ENCODE data around the gene SOX13.

Gene SOX13

GRCh38 chr1:204143276-204144041 is 70.5 kb downstream of the SOX13 start:
- no peaks in the 10 kb centered on the region for H3K27me3 ChIP-seq (ENCODE audit: insufficient read depth, insufficient read length)
- DNase-seq (ENCODE audit: low read depth, low spot score) = no peak
- H3K9ac ChIP-seq (ENCODE audit: insufficient read length, low read depth) = no peak overlapping the region
- TF ChIP-seq SUZ12 (IDR thresholded peaks at IDR 0.05; ENCODE audit: extremely low read depth, insufficient read depth, insufficient read length) (no peak), ZNF274 (IDR thresholded peaks at IDR 0.05; ENCODE audit: low read depth, low read length) (no peak), YY1 (IDR thresholded peaks at IDR 0.05; ENCODE audit: insufficient read depth, insufficient read length) (no peak)
- no peaks in the 10 kb centered on the region for H3K9me3 ChIP-seq (ENCODE audit: insufficient read depth, low read length)
- peaks cover 16% of the 10 kb centered on the region for H3K4me1 ChIP-seq (ENCODE audit: insufficient read depth, insufficient read length)
- peaks cover 36% of the 10 kb centered on the region for H3K36me3 ChIP-seq (ENCODE audit: insufficient read depth, insufficient read length, low read length)
- no peak overlapping the region for H3K4me3 ChIP-seq (ENCODE audit: insufficient read length, low read depth)

GRCh38 chr1:204145033-204145504 is 72.2 kb downstream of the SOX13 start:
- TF ChIP-seq SUZ12 (IDR thresholded peaks at IDR 0.05; ENCODE audit: extremely low read depth, insufficient read depth, insufficient read length) = no peak
- TF ChIP-seq ZNF274 (IDR thresholded peaks at IDR 0.05; ENCODE audit: low read depth, low read length) = no peak
- TF ChIP-seq YY1 (IDR thresholded peaks at IDR 0.05; ENCODE audit: insufficient read depth, insufficient read length) = no peak
- H3K36me3 ChIP-seq (ENCODE audit: insufficient read depth, insufficient read length, low read length) = peaks cover 20% of the 10 kb centered on the region
- DNase-seq (ENCODE audit: low read depth, low spot score) = no peak
- no peaks in the 10 kb centered on the region for H3K9me3 ChIP-seq (ENCODE audit: insufficient read depth, low read length)
- H3K27me3 ChIP-seq (ENCODE audit: insufficient read depth, insufficient read length) = no peaks in the 10 kb centered on the region
- H3K4me1 ChIP-seq (ENCODE audit: insufficient read depth, insufficient read length) = peaks cover 30% of the 10 kb centered on the region
- no peak overlapping the region for H3K9ac ChIP-seq (ENCODE audit: insufficient read length, low read depth)
- H3K4me3 ChIP-seq (ENCODE audit: insufficient read length, low read depth) = no peak overlapping the region

- Histone ChIP-seq H3K4me3 (ENCODE audit: insufficient read length, low read depth) (no peak overlapping the region), H3K9ac (ENCODE audit: insufficient read length, low read depth) (no peak overlapping the region), H3K36me3 (ENCODE audit: insufficient read depth, insufficient read length, low read length) (peaks cover 16% of the 10 kb centered on the region), H3K4me1 (ENCODE audit: insufficient read depth, insufficient read length) (peaks cover 35% of the 10 kb centered on the region), H3K27me3 (ENCODE audit: insufficient read depth, insufficient read length) (no peaks in the 10 kb centered on the region), H3K9me3 (ENCODE audit: insufficient read depth, low read length) (no peaks in the 10 kb centered on the region)
- DNase-seq (ENCODE audit: low read depth, low spot score) = no peak
- TF ChIP-seq SUZ12 (IDR thresholded peaks at IDR 0.05; ENCODE audit: extremely low read depth, insufficient read depth, insufficient read length) (no peak), ZNF274 (IDR thresholded peaks at IDR 0.05; ENCODE audit: low read depth, low read length) (no peak), YY1 (IDR thresholded peaks at IDR 0.05; ENCODE audit: insufficient read depth, insufficient read length) (no peak)
Observed at GRCh38 chr1:204146309-204146708, 73.4 kb downstream of the SOX13 start.

GRCh38 chr1:204146965-204147364 is 74.0 kb downstream of the SOX13 start:
- H3K9me3 ChIP-seq (ENCODE audit: insufficient read depth, low read length) = no peaks in the 10 kb centered on the region
- H3K27me3 ChIP-seq (ENCODE audit: insufficient read depth, insufficient read length) = no peaks in the 10 kb centered on the region
- no peak for DNase-seq (ENCODE audit: low read depth, low spot score)
- peak overlapping the region; percentile 1 for H3K4me3 ChIP-seq (ENCODE audit: insufficient read length, low read depth)
- TF ChIP-seq YY1 (IDR thresholded peaks at IDR 0.05; ENCODE audit: insufficient read depth, insufficient read length) (no peak), SUZ12 (IDR thresholded peaks at IDR 0.05; ENCODE audit: extremely low read depth, insufficient read depth, insufficient read length) (no peak), ZNF274 (IDR thresholded peaks at IDR 0.05; ENCODE audit: low read depth, low read length) (no peak)
- no peak overlapping the region for H3K9ac ChIP-seq (ENCODE audit: insufficient read length, low read depth)
- peaks cover 32% of the 10 kb centered on the region for H3K4me1 ChIP-seq (ENCODE audit: insufficient read depth, insufficient read length)
- H3K36me3 ChIP-seq (ENCODE audit: insufficient read depth, insufficient read length, low read length) = peaks cover 16% of the 10 kb centered on the region

- no peaks in the 10 kb centered on the region for H3K27me3 ChIP-seq (ENCODE audit: insufficient read depth, insufficient read length)
- H3K4me1 ChIP-seq (ENCODE audit: insufficient read depth, insufficient read length) = peaks cover 35% of the 10 kb centered on the region
- H3K9ac ChIP-seq (ENCODE audit: insufficient read length, low read depth) = peak overlapping the region; percentile 26
- H3K4me3 ChIP-seq (ENCODE audit: insufficient read length, low read depth) = peak overlapping the region; percentile 1
- DNase-seq (ENCODE audit: low read depth, low spot score) = peak; percentile 89
- H3K36me3 ChIP-seq (ENCODE audit: insufficient read depth, insufficient read length, low read length) = peaks cover 13% of the 10 kb centered on the region
- H3K9me3 ChIP-seq (ENCODE audit: insufficient read depth, low read length) = no peaks in the 10 kb centered on the region
- TF ChIP-seq YY1 (IDR thresholded peaks at IDR 0.05; ENCODE audit: insufficient read depth, insufficient read length) (no peak), ZNF274 (IDR thresholded peaks at IDR 0.05; ENCODE audit: low read depth, low read length) (no peak), SUZ12 (IDR thresholded peaks at IDR 0.05; ENCODE audit: extremely low read depth, insufficient read depth, insufficient read length) (no peak)
Observed at GRCh38 chr1:204147406-204148383, 74.8 kb downstream of the SOX13 start.

GRCh38 chr1:204149107-204149506 is 76.2 kb downstream of the SOX13 start:
- TF ChIP-seq ZNF274 (IDR thresholded peaks at IDR 0.05; ENCODE audit: low read depth, low read length) (no peak), YY1 (IDR thresholded peaks at IDR 0.05; ENCODE audit: insufficient read depth, insufficient read length) (no peak), SUZ12 (IDR thresholded peaks at IDR 0.05; ENCODE audit: extremely low read depth, insufficient read depth, insufficient read length) (no peak)
- Histone ChIP-seq H3K4me1 (ENCODE audit: insufficient read depth, insufficient read length) (peaks cover 37% of the 10 kb centered on the region), H3K9me3 (ENCODE audit: insufficient read depth, low read length) (no peaks in the 10 kb centered on the region), H3K4me3 (ENCODE audit: insufficient read length, low read depth) (no peak overlapping the region), H3K27me3 (ENCODE audit: insufficient read depth, insufficient read length) (no peaks in the 10 kb centered on the region), H3K9ac (ENCODE audit: insufficient read length, low read depth) (peak overlapping the region; percentile 26), H3K36me3 (ENCODE audit: insufficient read depth, insufficient read length, low read length) (peaks cover 13% of the 10 kb centered on the region)
- no peak for DNase-seq (ENCODE audit: low read depth, low spot score)
